HEK293 (cell line): ENCODE measurements around the gene PDSS2.
A peak's percentile ranks its signal among the peaks of the same experiment; 100 is the strongest.

Experiments
- CTCF ChIA-PET: fragments of 350-600 bp; formaldehyde crosslinking; extraction: SDS; loops from one replicate; lab custom pipeline; 2021; ENCODE audit warnings: antibody characterized with exemption; lab: Yijun Ruan, JAX
- POLR2A ChIA-PET: fragments of 300-600 bp; formaldehyde crosslinking; extraction: SDS; loops from one replicate; lab custom pipeline; 2020; ENCODE audit warnings: antibody characterized with exemption, inconsistent platforms; lab: Yijun Ruan, JAX
- H3K27ac ChIP-seq: fragments of 200-500 bp; sonication (Bioruptor generic); 2 replicates; pipeline ENCODE4 v1.5.1; 2014; ENCODE audit warnings: low read depth, low read length, control low read depth, inconsistent platforms; ENCODE audit errors: extremely low read depth
- H3K36me3 ChIP-seq, 2 experiments: fragments of 200-500 bp in 1 of 2; sonication (Bioruptor generic) in 1 of 2; 1 replicate in 1 of 2; 2 replicates in 1 of 2; pipeline ENCODE4 v1.5.1; 2014 to 2017; ENCODE audit warnings: inconsistent platforms in 2 of 2, low read length in 2 of 2; ENCODE audit not compliant: control insufficient read depth in 2 of 2, insufficient read depth in 1 of 2
- H3K4me1 ChIP-seq: fragments of 200-500 bp; sonication (Bioruptor generic); 2 replicates; pipeline ENCODE4 v1.5.1; 2014; ENCODE audit warnings: mild to moderate bottlenecking, low read length, inconsistent platforms; ENCODE audit not compliant: control insufficient read depth, insufficient read depth
- H3K4me3 ChIP-seq: 2 replicates; pipeline ENCODE4 v1.5.1; 2011; ENCODE audit warnings: low read depth, mild to moderate bottlenecking, control low read depth, low read length, moderate library complexity
- H3K9me3 ChIP-seq: fragments of 200-500 bp; sonication (Bioruptor generic); 2 replicates; pipeline ENCODE4 v1.5.1; 2014; ENCODE audit warnings: low read depth, low read length, inconsistent platforms; ENCODE audit not compliant: control insufficient read depth, insufficient read depth
- EGR2 ChIP-seq: fragments of 450-650 bp; formaldehyde crosslinking; IDR thresholded peaks from 2 replicates; pipeline ENCODE4 v1.5.1; 2016; ENCODE audit warnings: low read depth, missing biosample characterization, missing genetic modification characterization
- GLI4 ChIP-seq: fragments of 450-650 bp; formaldehyde crosslinking; IDR thresholded peaks from 2 replicates; pipeline ENCODE4 v1.5.1; 2016; ENCODE audit warnings: missing biosample characterization, missing genetic modification characterization
- GLIS1 ChIP-seq: fragments of 450-650 bp; formaldehyde crosslinking; IDR thresholded peaks from 2 replicates; pipeline ENCODE4 v1.5.1; 2016; ENCODE audit warnings: missing biosample characterization, missing genetic modification characterization
- HIC1 ChIP-seq: fragments of 450-650 bp; formaldehyde crosslinking; IDR thresholded peaks from 2 replicates; pipeline ENCODE4 v1.5.1; 2016; ENCODE audit warnings: missing biosample characterization, missing genetic modification characterization
- HOXD13 ChIP-seq: sonication (generic); formaldehyde crosslinking; IDR thresholded peaks from 2 replicates; pipeline ENCODE4 v1.8.0; 2022; ENCODE audit warnings: missing genetic modification reagents, borderline replicate concordance
- KLF1 ChIP-seq: fragments of 450-650 bp; formaldehyde crosslinking; IDR thresholded peaks from 2 replicates; pipeline ENCODE4 v1.5.1; 2016; ENCODE audit warnings: missing biosample characterization, missing genetic modification characterization
- PRDM2 ChIP-seq: fragments of 450-650 bp; formaldehyde crosslinking; IDR thresholded peaks from 2 replicates; pipeline ENCODE4 v1.5.1; 2016; ENCODE audit warnings: missing biosample characterization, missing genetic modification characterization, borderline replicate concordance
- PRDM6 ChIP-seq: fragments of 450-650 bp; formaldehyde crosslinking; IDR thresholded peaks from 2 replicates; pipeline ENCODE4 v1.5.1; 2017; ENCODE audit warnings: missing biosample characterization, missing genetic modification characterization
- SP2 ChIP-seq: fragments of 450-650 bp; formaldehyde crosslinking; IDR thresholded peaks from 2 replicates; pipeline ENCODE4 v1.5.1; 2016; ENCODE audit warnings: missing biosample characterization, missing genetic modification characterization
- ZBTB1 ChIP-seq: fragments of 450-650 bp; formaldehyde crosslinking; IDR thresholded peaks from 2 replicates; pipeline ENCODE4 v1.5.1; 2016; ENCODE audit warnings: missing biosample characterization, missing genetic modification characterization
- ZNF121 ChIP-seq: fragments of 450-650 bp; formaldehyde crosslinking; IDR thresholded peaks from 2 replicates; pipeline ENCODE4 v1.5.1; 2016; ENCODE audit warnings: missing biosample characterization, missing genetic modification characterization
- ZNF133 ChIP-seq: fragments of 450-650 bp; formaldehyde crosslinking; IDR thresholded peaks from 2 replicates; pipeline ENCODE4 v1.5.1; 2016; ENCODE audit warnings: missing biosample characterization, missing genetic modification characterization
- ZNF140 ChIP-seq: fragments of 450-650 bp; formaldehyde crosslinking; IDR thresholded peaks from 2 replicates; pipeline ENCODE4 v1.5.1; 2016; ENCODE audit warnings: missing biosample characterization, missing genetic modification characterization
- ZNF155 ChIP-seq: fragments of 450-650 bp; formaldehyde crosslinking; IDR thresholded peaks from 2 replicates; pipeline ENCODE4 v1.5.1; 2016; ENCODE audit warnings: missing biosample characterization, missing genetic modification characterization
- ZNF169 ChIP-seq: fragments of 450-650 bp; formaldehyde crosslinking; IDR thresholded peaks from 2 replicates; pipeline ENCODE4 v1.5.1; 2016; ENCODE audit warnings: missing biosample characterization, missing genetic modification characterization
- ZNF184 ChIP-seq: fragments of 450-650 bp; IDR thresholded peaks from 2 replicates; pipeline ENCODE4 v1.5.1; 2018; ENCODE audit warnings: missing biosample characterization, mild to moderate bottlenecking, missing genetic modification characterization
- ZNF211 ChIP-seq: fragments of 450-650 bp; formaldehyde crosslinking; IDR thresholded peaks from 2 replicates; pipeline ENCODE4 v1.5.1; 2016; ENCODE audit warnings: low read depth, missing biosample characterization, missing genetic modification characterization
- ZNF274 ChIP-seq, 2 experiments: fragments of 200-500 bp in 1 of 2; fragments of 450-650 bp in 1 of 2; sonication (Bioruptor generic) in 1 of 2; formaldehyde crosslinking in 1 of 2; IDR thresholded peaks; 2 replicates each; pipeline versions ENCODE4 v1.5.1 to v1.6.1; 2014 to 2016; ENCODE audit warnings: borderline replicate concordance in 1 of 2, inconsistent platforms in 1 of 2, low read length in 1 of 2, missing biosample characterization in 1 of 2, missing genetic modification characterization in 1 of 2
- ZNF350 ChIP-seq: fragments of 450-650 bp; formaldehyde crosslinking; IDR thresholded peaks from 2 replicates; pipeline ENCODE4 v1.5.0; 2017; ENCODE audit warnings: missing biosample characterization, mild to moderate bottlenecking, missing genetic modification characterization
- ZNF366 ChIP-seq: fragments of 450-650 bp; formaldehyde crosslinking; conservative IDR thresholded peaks from 2 replicates; pipeline ENCODE4 v1.5.1; 2016; ENCODE audit warnings: missing biosample characterization, missing genetic modification characterization
- ZNF394 ChIP-seq: fragments of 450-650 bp; formaldehyde crosslinking; IDR thresholded peaks from 2 replicates; pipeline ENCODE4 v1.5.1; 2016; ENCODE audit warnings: missing biosample characterization, missing genetic modification characterization, mild to moderate bottlenecking, moderate library complexity, borderline replicate concordance
- ZNF416 ChIP-seq: fragments of 450-650 bp; formaldehyde crosslinking; IDR thresholded peaks from 2 replicates; pipeline ENCODE4 v1.5.1; 2016; ENCODE audit warnings: missing biosample characterization, missing genetic modification characterization
- ZNF580 ChIP-seq: fragments of 450-650 bp; formaldehyde crosslinking; IDR thresholded peaks from 2 replicates; pipeline ENCODE4 v1.5.1; 2016; ENCODE audit warnings: missing biosample characterization, missing genetic modification characterization
- ZNF624 ChIP-seq: fragments of 450-650 bp; formaldehyde crosslinking; IDR thresholded peaks from 2 replicates; pipeline ENCODE4 v1.5.1; 2017; ENCODE audit warnings: missing biosample characterization, missing genetic modification characterization
- ZNF701 ChIP-seq: fragments of 450-650 bp; formaldehyde crosslinking; IDR thresholded peaks from 2 replicates; pipeline ENCODE4 v1.5.1; 2016; ENCODE audit warnings: missing biosample characterization, missing genetic modification characterization
- ZNF785 ChIP-seq: fragments of 450-650 bp; formaldehyde crosslinking; IDR thresholded peaks from 2 replicates; pipeline ENCODE4 v1.5.1; 2016; ENCODE audit warnings: missing biosample characterization, missing genetic modification characterization
- ZNF843 ChIP-seq: fragments of 450-650 bp; formaldehyde crosslinking; IDR thresholded peaks from 2 replicates; pipeline ENCODE4 v1.5.1; 2016; ENCODE audit warnings: missing biosample characterization, missing genetic modification characterization

Gene PDSS2

GRCh38 chr6:107228754-107229153 is 230.6 kb downstream of the PDSS2 start:
- Histone ChIP-seq H3K9me3 (no peaks in the 10 kb centered on the region), H3K4me3 (no peak overlapping the region), H3K36me3 (no peaks in the 10 kb centered on the region), H3K4me1 (no peaks in the 10 kb centered on the region), H3K27ac (no peak overlapping the region)
- ChIA-PET POLR2A (no interaction called here), CTCF (interaction anchor here (0.9 kb wide), 1 partner anchor 427 kb away, joined by 4 read pairs; no protein-coding TSS in a partner anchor)
- TF ChIP-seq PRDM6: peak; percentile 54; the same call in 1 of the 2 replicates
- 0 out of 2 replicates have a peak, but pooled peaks have one; percentile 61 for TF ChIP-seq HOXD13 (CRISPR knock-in tag)
- 0 out of 2 replicates have a peak, but pooled peaks have one; percentile 13 for TF ChIP-seq ZNF394 (tag by site-specific recombination)
- TF ChIP-seq ZNF350 (tag by site-specific recombination): peak; percentile 72; the same call in 1 of the 2 replicates
- peak; percentile 48; the same call in 1 of the 2 replicates for TF ChIP-seq ZNF366 (tag by site-specific recombination)
- TF ChIP-seq ZNF211: no peak
- no peak for TF ChIP-seq GLI4 (tag by site-specific recombination)

GRCh38 chr6:107221519-107221918 is 237.8 kb downstream of the PDSS2 start:
- Histone ChIP-seq H3K9me3 (no peaks in the 10 kb centered on the region), H3K4me3 (no peak overlapping the region), H3K27ac (no peak overlapping the region), H3K36me3 (no peaks in the 10 kb centered on the region), H3K4me1 (peaks cover 10% of the 10 kb centered on the region; the same call in 1 of the 2 replicates)
- POLR2A ChIA-PET: no interaction called here
- CTCF ChIA-PET: no interaction called here
- no peak for TF ChIP-seq ZNF785 (tag by site-specific recombination)
- no peak for TF ChIP-seq ZNF624 (tag by site-specific recombination)
- TF ChIP-seq KLF1 (tag by site-specific recombination): no peak
- TF ChIP-seq ZNF133 (tag by site-specific recombination): no peak
- TF ChIP-seq ZNF169: no peak
- TF ChIP-seq ZNF701 (tag by site-specific recombination): no peak
- no peak for TF ChIP-seq HIC1
- TF ChIP-seq ZNF843 (tag by site-specific recombination): no peak
- no peak for TF ChIP-seq SP2 (tag by site-specific recombination)
- no peak for TF ChIP-seq ZNF416 (tag by site-specific recombination)
- TF ChIP-seq ZNF184 (tag by site-specific recombination): no peak
- no peak for TF ChIP-seq ZNF274 (IDR thresholded peaks at IDR 0.05; ENCODE audit: low read length)
- no peak for TF ChIP-seq ZNF274 (tag by site-specific recombination; IDR thresholded peaks at IDR 0.05; ENCODE audit: borderline replicate concordance)
- TF ChIP-seq ZBTB1 (tag by site-specific recombination): no peak
- TF ChIP-seq ZNF140: no peak
- TF ChIP-seq PRDM2 (tag by site-specific recombination): no peak
- TF ChIP-seq EGR2 (tag by site-specific recombination): no peak
- TF ChIP-seq ZNF580 (tag by site-specific recombination): no peak
- no peak for TF ChIP-seq GLIS1 (tag by site-specific recombination)
- TF ChIP-seq ZNF155: no peak
- TF ChIP-seq ZNF121 (tag by site-specific recombination): no peak
